GDM1 (cell line): ENCODE measurements around the gene LAPTM5.
A peak's percentile ranks its signal among the peaks of the same experiment; 100 is the strongest.

ENCODE experiments used
- DNase-seq: peaks from one replicate; lab custom pipeline; 2025; lab: John Stamatoyannopoulos, UW

Gene LAPTM5

DNA sequence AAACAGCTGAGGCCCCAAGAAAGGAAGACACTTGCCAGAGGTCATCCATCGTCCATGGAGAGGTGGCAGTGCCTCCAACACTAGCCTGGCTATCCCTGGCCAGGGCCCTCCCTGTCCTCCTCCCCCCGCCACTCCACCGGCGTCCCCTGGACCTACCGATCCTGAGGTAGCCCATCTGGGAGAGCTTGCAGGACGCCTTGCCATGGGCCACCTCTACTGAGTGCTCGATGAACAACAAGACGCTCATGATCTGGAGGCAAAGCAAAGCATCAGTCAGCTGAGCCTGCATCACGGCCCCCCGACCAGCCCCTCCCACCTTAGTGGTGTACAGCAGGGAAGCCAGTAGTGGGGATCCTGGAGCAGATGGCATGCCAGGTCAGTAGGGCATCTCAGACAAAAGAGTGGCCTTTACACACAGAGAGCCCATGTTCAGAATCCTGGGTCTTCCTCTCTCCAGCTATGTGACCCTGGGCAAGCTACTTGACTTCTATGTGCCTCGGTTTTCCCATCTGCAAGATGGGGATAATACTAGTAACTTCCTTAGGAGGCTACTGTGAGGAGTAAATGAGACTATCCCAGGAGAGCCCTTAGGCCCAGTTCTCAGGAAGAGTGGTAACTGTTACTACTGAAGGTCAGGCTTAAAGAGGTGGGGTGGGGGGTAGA, 15.1 kb downstream of the LAPTM5 start:
- no peak for DNase-seq

DNA sequence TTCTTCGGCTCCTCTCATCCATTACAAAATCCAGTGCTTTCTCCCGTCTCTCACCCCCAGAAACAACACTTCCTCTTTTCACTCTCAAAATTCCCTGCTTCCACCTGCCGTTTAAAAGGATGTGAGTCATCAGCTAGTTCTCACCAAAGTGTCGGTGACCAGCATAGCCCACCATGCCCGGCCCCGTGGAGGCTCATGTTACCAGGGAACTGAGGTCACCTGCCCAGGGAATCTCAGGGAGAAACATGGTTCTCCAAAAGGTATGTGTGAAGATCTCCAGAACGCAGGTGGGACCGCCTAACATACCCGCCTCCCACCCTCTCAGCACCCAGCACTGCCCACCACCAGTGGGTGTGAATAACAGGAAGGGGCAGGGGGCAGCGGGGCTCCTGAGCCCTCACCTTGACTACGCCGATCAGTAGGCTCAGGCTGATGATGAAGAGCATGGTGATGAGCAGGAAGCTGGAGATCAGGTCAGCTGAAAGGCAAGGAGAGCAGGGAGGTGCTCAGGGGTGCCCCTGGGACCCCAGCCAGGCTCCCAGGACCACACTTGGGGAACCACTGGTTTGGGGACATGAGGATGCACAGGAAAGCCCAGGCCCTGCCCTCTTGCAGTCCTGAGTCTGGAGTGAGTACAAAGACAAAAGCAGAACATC, 16.2 kb downstream of the LAPTM5 start:
- DNase-seq, result peak; percentile 51

DNA sequence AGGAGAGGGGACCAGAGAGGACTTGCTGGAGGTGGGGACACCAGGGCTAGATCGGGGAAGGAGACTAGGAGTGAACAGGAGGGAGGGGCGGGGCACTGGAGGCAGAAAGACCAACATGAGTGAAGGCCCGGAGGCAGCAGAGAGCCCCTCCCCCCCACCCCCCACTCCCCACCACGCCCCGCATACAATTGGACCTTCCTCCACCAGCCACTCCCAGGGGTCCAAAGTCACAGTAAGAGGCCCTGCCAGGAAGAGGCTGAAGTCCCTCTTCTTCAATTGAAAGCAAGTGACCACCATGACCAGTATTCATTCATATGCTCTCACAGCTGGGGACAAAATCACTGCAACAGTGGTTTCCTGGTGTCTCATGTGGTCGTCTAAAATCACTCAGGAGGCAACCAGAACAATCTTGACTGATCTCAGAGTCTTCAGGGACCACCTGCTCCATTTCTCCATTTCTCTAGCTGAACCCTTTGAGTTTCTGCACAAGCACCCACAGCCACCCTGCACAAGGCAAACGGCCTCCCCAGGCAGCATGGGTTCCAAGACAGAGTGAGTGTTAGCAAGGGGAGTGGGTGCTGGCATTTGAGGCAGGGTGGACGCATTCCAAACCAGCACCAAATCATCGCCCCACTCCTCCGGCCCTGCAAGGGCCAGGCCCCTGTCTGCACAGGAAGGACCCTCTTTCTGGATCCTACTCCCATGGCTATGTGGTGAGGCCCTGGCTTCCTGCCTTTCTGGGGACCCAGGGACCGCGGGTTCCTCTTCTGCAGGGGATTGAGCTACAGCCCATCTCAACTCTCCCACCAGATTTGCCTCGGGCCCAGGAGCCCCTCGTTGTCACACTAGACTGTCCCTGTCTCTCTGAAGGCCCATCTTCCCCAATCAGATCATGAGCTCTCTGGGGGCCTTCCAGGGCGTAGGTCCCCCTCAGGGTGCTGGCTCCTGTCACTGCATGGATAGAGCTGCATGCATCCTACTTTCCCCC, 17.0 kb downstream of the LAPTM5 start:
- DNase-seq, result peak; percentile 50

DNA sequence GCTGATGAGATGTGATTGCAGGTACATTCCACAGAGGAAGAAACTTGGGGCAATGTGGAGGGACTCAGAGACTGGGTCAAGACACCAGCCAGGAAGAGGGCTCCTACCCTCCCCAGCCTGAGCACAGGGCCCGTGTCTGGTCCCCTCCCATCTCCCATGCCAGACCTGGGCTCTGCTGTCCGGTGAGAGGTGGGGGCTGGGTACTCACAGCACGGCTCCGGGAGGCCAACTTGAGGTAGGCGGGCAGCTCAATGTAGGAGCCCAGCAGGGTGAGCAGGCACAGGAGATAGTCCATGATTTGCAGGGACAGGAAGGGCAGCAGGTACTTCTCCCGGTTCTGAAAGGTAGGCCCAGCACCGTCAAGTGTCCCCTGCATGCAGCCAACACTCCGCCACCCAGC, 18.0 kb downstream of the LAPTM5 start:
- DNase-seq, result no peak

DNA sequence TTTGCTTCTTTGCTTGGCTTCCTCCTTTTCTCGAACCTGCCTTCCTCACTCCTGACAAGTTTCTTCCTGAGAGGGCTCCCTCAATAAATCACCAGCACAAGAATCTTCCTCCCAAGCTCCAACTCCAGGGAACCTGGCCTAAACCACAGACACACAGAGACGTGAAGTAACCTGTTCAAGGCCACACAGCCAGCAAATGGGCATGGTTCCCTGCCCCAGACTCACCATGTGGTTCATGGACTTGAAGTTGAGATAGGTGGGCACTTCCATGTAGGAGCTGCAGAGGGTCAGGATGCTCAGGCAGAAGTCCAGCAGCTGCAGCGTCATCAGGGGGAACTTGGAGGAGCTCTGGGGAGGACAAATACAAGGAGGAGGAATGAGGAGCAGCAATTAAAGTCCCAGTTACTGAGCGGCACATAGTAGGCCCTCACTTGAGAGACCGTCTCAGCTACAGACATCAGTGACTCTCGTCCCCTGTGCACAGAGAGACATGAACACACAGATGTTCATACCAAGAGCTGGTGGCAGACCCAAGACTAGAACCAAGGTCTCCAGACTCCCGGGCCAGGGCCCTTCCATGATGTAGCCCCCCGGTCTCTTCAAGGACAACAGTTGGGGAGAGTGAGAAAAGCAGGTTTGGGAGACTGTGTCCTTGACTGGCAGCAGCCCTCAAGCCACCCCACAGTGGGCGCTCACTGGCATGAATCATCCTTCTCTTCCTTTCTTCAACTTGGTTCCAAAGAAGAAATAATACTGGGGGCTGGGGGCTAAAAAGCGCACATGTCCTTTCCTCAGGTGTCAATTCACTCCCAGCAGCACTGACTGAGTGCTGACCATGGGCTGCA, 18.6 kb downstream of the LAPTM5 start:
- DNase-seq, result no peak

DNA sequence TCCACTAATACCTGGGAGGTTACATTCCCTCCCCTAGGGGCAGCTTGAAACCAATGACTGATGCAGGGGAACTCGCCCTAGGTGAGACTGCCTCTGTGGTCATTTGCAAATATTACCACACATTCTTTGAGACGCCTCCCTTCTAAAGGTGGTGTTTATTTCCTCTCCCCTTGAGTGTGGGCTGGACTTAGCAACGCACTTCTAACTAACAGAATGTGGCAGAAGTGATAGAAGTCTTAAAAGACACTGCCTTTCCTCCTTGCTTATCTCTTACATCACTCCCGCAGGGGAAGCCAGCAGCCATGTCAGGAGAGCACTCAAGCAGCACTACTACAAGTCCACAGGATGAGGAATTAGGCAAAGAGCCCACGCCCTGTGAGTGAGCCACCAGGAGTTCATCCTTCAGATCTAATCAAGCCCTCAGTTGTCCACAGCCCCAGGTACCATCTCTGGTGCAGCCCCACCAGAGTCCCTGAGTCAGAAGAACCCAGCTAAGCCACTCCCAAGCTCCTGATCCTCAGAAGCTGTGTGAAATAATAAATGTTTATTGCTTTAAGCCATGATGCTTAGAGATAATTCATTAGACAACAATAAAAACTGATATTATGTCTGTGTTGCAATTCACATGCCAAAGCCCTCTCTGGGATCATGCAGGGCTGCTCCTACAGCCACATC, 19.4 kb downstream of the LAPTM5 start:
- no peak for DNase-seq

DNA sequence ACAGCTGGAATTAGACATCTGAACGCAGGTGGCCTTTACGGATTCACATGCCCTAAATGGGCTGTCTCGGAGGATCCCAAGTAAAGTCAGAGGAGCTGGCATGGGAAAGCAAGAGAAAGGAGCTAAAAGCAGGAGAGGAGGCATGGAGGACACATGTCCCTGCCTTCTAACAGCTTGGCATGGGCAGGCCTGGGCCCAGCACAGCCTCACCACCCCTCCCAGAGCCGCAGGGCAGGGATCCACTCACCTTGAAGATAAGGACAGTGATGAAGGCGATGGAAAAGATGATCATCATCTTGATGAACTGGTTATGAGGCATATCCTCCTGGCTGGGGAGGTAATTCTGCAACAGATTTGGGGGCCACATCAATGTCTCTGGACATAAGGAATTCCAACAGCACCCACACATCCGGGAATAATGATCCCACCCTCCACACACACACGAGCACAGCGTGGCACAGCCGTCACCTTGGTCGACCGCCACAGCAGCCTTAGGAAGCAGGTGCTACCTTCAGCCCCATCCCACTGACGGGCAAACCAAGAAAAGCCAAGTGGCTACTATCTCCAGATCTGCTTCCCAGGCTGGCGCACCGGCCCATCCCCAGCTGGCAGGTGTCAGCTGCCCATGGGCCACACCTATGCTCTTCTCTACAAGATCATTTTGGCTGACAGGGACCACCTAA, 20.1 kb downstream of the LAPTM5 start:
- DNase-seq, result no peak

DNA sequence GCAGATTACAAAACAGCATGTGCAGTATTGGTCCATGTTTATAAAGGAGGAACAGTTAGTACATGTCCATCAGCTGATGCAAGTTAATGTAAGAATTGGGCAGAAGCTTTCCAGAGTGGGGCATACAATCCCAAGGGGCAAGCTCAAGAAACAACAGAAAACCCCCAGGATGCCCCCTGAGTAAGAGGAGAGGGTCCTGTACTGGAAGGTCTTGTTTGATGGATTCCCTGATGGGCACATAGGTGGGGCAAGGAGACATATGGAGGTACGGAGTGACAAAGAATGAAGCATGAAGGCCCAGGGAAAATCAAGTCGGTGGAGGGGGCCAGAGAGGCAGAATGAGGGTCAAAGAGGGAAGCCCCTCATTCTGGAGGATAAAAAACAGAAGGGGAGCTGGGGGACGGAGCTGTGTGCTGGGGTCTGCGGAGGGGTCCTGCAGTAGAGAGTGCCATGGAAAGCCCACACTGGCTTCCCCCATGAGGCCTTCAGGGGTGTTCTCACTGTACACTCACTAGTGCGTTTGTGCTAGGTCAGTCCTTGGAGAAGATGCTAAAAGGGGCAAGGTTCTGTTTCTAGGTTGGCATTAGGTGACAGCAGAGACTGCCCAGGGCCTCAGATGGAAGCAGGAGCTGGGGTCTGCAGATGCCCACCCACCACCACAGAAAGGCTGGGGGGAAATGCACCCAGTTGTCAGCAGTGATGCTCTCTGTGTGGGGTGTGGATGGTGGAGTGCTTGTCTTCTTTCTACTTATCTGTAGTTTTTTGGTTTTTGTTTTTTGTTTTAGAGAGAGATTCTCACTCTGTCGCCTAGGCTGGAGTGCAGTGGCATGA, 21.7 kb downstream of the LAPTM5 start:
- no peak for DNase-seq

DNA sequence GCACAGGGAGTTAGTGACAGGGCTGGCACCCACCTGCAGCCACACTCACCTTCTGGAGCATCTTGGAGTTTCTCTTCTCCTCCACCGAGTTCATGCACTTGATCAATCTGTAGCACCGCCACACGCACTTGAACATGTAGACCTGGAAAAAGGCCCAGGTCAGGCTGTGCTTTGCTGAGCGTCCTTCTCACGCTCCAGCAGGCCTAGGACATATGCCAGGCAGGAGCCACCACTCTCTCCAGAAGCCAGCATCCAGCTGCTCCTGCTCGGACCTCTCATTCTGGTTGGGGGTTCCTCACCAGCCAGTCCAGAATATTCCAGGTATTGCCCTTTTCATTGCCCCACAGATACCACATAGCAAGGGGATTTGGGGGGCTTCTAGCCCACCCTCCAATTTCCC, 22.4 kb downstream of the LAPTM5 start:
- DNase-seq, result no peak

DNA sequence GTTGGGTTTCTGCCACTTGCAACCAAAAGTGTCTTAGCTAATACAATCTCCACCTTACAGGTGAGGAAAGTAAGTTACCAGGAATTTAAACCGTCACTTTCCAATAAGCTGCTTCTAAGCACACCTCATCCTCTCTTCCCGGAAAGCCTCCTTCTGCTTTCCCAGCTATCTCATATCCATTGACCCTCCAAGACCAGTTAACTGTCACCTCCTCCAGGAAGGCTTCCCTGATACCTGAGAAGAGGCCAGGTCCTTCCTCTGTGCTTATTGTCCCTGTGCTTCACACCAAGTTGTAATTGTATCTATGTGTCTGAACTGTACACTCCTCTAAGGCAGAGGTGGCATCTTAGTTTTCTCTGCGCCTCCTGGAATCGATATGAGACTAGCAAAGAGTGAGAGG, 23.0 kb downstream of the LAPTM5 start:
- DNase-seq, result no peak

DNA sequence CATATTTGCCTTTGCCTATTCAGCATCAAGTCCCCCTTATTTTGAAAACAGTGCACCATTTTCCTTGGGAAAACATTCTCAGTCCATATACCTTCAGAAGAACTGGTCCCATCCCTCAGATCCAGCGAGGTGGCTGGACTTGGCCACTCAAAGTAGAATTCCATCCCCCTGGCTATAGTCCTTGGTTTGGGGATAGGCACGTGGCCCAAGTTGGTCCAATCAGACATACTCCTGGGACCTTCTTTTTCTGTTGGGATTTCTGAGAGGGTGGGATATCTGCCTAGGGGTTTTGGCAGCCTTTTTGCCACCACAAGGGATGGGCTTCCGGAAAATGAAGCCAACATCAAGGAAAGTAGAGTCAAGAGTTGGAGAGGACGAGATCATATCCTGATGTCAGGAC, 23.5 kb downstream of the LAPTM5 start:
- no peak for DNase-seq

DNA sequence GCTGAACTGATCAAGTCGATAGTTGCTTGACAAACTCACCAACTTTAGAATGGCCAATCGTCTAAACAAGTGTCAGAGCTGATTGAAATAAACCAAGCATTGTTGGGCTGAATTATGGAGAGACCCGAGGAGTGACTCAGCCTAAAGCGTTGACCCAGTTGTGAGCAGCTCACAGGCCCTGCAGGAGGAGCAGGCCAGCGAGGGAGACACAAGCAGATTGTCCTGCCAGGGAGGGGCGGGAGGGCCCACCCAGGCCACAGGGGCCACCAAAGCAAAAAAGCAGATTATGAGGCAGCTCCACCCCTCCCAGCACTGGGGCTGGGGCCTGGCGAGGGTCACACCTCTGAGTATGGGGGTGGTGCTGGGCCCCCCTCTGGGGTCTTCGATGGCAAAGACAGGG, 24.1 kb downstream of the LAPTM5 start:
- no peak for DNase-seq

DNA sequence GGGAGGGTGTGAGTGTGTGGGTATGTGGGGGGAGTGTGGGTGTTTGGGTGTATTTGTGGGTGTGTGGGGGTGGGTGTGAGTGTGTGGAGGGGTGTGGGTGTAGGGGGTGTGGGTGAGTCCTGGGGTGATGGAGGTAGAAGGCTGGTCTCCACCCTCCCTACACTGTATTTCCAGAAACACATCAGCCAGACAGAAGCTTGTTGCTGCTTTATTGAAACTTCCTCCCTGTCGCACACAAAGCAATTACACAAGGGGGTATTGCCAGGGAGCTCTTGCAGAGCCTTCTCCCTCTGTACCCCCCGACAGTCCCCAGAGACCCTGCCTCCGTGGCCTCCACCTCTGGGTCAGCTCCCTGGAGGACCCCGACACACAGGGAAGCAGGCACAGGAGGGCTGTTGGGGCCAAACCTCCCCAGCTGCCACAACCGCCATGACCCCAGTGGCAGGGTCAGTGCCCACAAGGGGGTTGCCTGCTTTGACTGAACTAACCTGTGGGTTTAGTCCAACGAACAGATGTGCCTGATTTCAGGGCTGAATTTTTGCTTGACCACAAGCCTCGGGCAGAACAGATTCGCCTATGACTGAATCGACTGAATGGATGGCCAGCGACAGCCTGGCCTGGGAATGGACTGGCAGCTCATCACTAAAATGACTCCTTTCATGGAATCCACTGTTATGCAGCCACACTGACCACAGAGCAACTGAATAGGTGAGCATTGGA, 25.1 kb downstream of the LAPTM5 start:
- no peak for DNase-seq

DNA sequence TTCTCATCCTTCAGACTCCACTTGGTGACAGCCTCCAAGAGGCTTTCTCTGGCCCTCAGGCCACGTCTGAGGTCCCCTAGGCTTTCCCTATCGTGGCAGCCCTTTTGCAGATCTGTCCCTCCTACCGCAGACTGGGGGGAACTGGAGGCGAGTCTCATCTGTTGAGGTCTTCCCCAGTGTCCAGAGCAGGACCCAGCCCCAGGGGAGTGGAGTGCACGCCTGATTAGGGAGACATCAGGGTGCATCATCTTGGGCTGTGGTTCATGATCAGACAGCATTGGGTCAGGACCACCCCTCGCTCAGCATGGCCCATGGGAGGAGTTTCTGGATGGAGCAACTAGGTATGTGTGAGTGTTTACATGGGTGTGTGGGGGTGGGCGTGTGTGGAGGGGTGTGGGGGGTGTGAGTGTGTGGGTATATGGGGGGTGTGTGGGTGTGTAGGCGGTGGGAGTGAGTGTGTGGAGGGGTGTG, 25.7 kb downstream of the LAPTM5 start:
- DNase-seq, result no peak

DNA sequence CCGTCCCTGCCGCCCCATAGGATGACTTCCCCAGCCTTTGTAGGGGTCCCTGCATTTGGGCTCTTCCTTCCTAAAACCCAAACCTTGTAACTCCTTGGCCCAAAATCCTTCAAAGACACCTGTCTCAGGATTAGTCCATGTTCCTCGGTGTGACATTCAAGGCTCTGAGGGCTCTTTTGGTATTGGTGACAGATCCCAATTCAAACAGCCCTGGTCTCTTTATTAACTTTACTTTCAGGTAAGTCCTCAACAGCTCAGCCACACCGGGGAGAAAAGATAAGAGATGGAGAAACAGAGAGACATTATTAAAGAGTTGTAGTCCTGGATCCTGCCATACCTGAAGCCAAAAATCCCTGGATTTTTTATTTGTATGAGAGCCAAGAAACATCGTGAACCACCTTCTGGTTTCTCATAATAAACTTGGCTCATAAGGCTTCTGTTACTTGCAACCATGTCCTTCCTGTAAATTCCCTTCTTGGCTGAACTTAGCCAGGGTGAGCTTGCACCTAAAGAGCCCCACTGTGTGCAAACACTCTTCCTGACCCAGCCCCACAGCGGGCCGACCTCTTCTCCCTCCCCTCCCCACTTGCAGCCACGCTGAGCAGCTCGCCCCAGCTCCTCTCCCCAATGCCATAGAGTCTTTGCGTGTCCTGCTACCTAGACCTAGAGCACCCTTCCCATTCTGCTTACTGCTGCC, 26.3 kb downstream of the LAPTM5 start:
- no peak for DNase-seq

DNA sequence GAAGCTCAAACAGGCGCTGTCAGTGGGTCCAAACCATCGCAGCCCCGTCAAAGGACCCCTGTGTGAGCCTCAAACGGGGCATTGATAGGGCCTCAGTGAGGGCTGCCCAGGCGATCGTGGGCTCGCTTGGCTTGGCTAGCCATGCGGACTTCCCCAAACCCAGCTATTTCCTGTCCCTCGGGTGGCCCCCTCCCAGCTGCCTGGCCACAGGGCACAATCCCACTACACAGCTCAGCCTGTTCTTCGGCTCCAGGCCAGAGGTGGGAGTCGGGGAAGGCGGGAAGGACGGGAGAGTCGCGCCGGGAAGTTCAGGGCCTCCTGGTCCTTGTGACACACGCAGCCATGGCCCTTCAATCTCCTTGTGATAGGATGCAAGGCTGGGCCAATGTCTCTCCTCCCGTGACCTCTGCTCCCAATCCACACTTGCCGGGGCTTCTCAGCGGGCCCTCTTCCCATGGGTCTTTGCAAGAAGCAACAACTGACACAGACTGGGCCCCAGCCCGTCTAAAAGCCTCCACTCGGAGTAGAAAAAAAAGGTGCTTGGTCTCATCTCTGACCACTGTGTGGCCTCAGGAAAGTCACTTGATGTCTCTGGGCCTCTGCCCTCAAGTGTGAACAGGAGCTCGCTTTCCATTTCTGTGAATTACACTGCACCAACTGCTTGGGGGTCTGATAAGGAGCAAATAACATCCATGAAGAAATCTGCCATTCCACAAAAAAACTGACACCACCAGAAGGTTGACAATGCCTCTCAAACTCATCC, 27.0 kb downstream of the LAPTM5 start:
- DNase-seq, result no peak

DNA sequence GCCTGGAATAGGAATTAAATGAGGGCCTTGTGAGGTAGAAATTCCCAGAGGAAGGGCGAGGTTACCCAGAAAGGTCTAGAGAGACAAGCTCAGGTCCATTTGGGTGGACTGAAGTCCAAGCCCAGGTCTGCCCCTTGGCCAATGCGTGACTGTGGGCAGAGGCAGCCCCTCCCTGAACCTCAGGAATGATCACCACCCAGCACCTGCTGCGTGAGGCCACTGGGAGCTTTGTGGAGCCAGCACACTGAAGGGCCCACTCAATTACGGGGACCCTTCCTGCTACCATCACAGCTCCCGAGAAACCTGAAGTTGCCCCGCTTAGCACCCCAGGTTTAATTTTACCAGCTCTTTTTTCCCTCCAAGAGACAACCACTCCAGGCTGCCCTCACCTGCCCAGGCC, 27.7 kb downstream of the LAPTM5 start:
- no peak for DNase-seq
